Ovary (tissue), 3 donors: Measurements from ENCODE around the gene MEGF6.

Experiments used
- CTCF ChIP-seq, 3 donors: fragments of 450-650 bp in 2 of 3; fragments of 200-600 bp in 1 of 3; IDR thresholded peaks; one replicate each; pipeline versions ENCODE4 v1.5.1 to v1.8.0; 2016 to 2022; ENCODE audit warnings: antibody characterized with exemption in 3 of 3, mild to moderate bottlenecking in 1 of 3
- POLR2A ChIP-seq: fragments of 450-650 bp; IDR thresholded peaks from one replicate; pipeline ENCODE4 v1.6.1; 2017; ENCODE audit warnings: antibody characterized with exemption, mild to moderate bottlenecking, moderate library complexity
- donor health status: DM: no; HTN: no; CAD: no.

DNA sequence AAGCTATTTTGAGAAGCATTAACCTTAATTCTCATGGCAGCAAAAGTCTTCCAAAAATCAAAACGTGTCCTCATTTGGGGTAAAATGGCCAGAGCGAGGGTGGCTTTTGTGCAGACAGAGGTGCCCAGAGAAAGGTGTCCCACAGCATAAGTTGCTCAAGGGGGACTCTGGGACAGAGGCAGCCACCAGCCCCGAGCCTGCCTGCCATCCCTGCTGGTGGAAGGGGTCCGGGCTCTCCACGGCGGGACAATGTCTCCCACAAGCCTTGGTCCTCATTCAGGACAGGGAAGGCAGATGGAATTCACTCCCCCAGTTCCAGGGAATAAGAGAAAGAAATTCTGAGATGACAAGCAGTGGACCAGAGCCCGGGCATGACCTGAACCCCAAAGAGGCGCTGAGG is 169.4 kb downstream of the MEGF6 start:
- no peak for TF ChIP-seq CTCF (IDR thresholded peaks at IDR 0.05)
- TF ChIP-seq POLR2A = no peak
